OCI-LY1 (cell line): ENCODE measurements around the gene SEMA6B.

ENCODE experiments used
- CTCF ChIP-seq: fragments of 200-600 bp; sonication (generic), shearing (Covaris generic); IDR thresholded peaks from 2 replicates; pipeline ENCODE4 v1.5.1; 2017; ENCODE audit warnings: mild to moderate bottlenecking, antibody characterized with exemption, low read length, moderate library complexity, mixed read lengths
- EZH2 ChIP-seq: fragments of 200-600 bp; sonication (generic), shearing (Covaris generic); IDR thresholded peaks from 2 replicates; pipeline ENCODE4 v1.8.0; 2017; ENCODE audit warnings: borderline replicate concordance, mixed run types, mild to moderate bottlenecking, antibody characterized with exemption, low read length, moderate library complexity, mixed read lengths

- no peak for TF ChIP-seq CTCF
- TF ChIP-seq EZH2: no peak
Observed at GRCh38 chr19:4503825-4504170, 55.7 kb downstream of the SEMA6B start.
